Hepatocyte (in vitro differentiated cells): Measurements from ENCODE around the gene PLCH2.

ENCODE experiments used
- EZH2 ChIP-seq: fragments of 200-600 bp; sonication (generic); IDR thresholded peaks from 2 replicates; pipeline ENCODE4 v1.6.1; 2016; ENCODE audit warnings: antibody characterized with exemption, mild to moderate bottlenecking, borderline replicate concordance
- TF ChIP-seq, protein P1 (sequence below): fragments of 200-600 bp; sonication (generic); IDR thresholded peaks from 2 replicates; pipeline ENCODE4 v1.5.1; 2016; ENCODE audit warnings: antibody characterized with exemption, mild to moderate bottlenecking; ENCODE audit not compliant: poor library complexity

DNA sequence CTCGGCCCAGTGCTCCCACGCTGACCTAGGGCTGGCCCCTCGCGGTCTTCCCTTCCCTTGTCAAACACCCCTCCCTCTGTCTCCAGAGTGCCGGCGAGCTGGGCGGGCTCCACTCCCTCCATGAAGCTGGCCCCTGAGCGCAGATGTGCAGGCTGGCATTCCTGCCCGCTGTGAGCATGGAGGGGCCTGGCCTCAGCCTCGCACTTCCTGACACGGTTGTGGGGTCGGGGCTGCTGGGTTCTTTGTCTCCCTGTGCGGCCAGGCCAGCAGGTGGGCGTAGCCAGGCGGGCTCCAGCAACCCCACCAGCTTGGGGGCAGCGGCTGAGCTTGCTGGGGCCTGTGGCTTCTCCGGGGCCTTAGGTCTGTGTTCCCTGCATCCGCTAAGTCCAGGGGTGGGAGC, 49.5 kb upstream of the PLCH2 start:
- TF ChIP-seq, protein P1, sequence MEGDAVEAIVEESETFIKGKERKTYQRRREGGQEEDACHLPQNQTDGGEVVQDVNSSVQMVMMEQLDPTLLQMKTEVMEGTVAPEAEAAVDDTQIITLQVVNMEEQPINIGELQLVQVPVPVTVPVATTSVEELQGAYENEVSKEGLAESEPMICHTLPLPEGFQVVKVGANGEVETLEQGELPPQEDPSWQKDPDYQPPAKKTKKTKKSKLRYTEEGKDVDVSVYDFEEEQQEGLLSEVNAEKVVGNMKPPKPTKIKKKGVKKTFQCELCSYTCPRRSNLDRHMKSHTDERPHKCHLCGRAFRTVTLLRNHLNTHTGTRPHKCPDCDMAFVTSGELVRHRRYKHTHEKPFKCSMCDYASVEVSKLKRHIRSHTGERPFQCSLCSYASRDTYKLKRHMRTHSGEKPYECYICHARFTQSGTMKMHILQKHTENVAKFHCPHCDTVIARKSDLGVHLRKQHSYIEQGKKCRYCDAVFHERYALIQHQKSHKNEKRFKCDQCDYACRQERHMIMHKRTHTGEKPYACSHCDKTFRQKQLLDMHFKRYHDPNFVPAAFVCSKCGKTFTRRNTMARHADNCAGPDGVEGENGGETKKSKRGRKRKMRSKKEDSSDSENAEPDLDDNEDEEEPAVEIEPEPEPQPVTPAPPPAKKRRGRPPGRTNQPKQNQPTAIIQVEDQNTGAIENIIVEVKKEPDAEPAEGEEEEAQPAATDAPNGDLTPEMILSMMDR = no peak
- no peak for TF ChIP-seq EZH2
